Neutrophil (primary cell): ENCODE measurements around the gene TBC1D17.

Source experiments
- H3K27ac ChIP-seq: fragments of 200-600 bp; sonication (generic); 2 replicates; pipeline ENCODE4 v1.5.1; 2016; ENCODE audit warnings: mild to moderate bottlenecking, moderate library complexity
- H3K27me3 ChIP-seq: fragments of 200-600 bp; sonication (generic); 2 replicates; pipeline ENCODE4 v1.6.0; 2016; ENCODE audit warnings: mild to moderate bottlenecking
- H3K36me3 ChIP-seq: fragments of 200-600 bp; sonication (generic); 2 replicates; pipeline ENCODE4 v1.5.1; 2017
- H3K4me1 ChIP-seq, 2 experiments: fragments of 200-600 bp in 1 of 2; sonication (generic) in 1 of 2; 1 replicate in 1 of 2; 2 replicates in 1 of 2; pipeline versions ENCODE4 v1.5.1 to v1.6.1; 2013 to 2016; ENCODE audit warnings: low read depth in 1 of 2, low read length in 1 of 2, mild to moderate bottlenecking in 1 of 2, moderate library complexity in 1 of 2; ENCODE audit not compliant: control insufficient read depth in 1 of 2, insufficient read depth in 1 of 2
- H3K4me3 ChIP-seq, 2 experiments: fragments of 200-600 bp in 1 of 2; sonication (generic) in 1 of 2; 1 replicate in 1 of 2; 2 replicates in 1 of 2; pipeline ENCODE4 v1.5.1; 2013 to 2016; ENCODE audit warnings: low read depth in 1 of 2, low read length in 1 of 2, mild to moderate bottlenecking in 1 of 2, moderate library complexity in 1 of 2
- H3K9me3 ChIP-seq: fragments of 200-600 bp; sonication (generic); 2 replicates; pipeline ENCODE4 v1.5.1; 2016
- CTCF ChIP-seq: fragments of 200-600 bp; sonication (generic); IDR thresholded peaks from 2 replicates; pipeline ENCODE4 v1.5.1; 2016; ENCODE audit warnings: antibody characterized with exemption

TBC1D17 gene

GRCh38 chr19:49877020-49877878, at the start of gene TBC1D17, which contains the start of gene AKT1S1:
Gene TBC1D17 (plus strand): TSS chr19:49877702. CDS start chr19:49877724, 22 bp downstream.
Gene AKT1S1 (minus strand): TSS chr19:49877355. CDS start chr19:49873295, 4,060 bp downstream.
- peak; percentile 7 for TF ChIP-seq CTCF
- Histone ChIP-seq H3K36me3 (peaks cover 22% of the 10 kb centered on the region), H3K27me3 (no peaks in the 10 kb centered on the region), H3K4me3 (peak within 1 kb of the TSS; percentile 99), H3K9me3 (no peaks in the 10 kb centered on the region), H3K27ac (peak within 1 kb of the TSS; percentile 95), H3K4me1 (peaks cover 21 to 23% of the 10 kb centered on the region in 2 experiments)

- no peak for TF ChIP-seq CTCF
- peaks cover 29 to 31% of the 10 kb centered on the region in 2 experiments for H3K4me1 ChIP-seq
- no peak overlapping the region for H3K27ac ChIP-seq
- H3K9me3 ChIP-seq: no peaks in the 10 kb centered on the region
- H3K4me3 ChIP-seq: no peak overlapping the region
- H3K36me3 ChIP-seq: peaks cover 79% of the 10 kb centered on the region
- no peaks in the 10 kb centered on the region for H3K27me3 ChIP-seq
Observed at GRCh38 chr19:49829200-49829599, 48.3 kb upstream of the TBC1D17 start.

- Histone ChIP-seq H3K27ac (no peak overlapping the region), H3K4me3 (no peak overlapping the region), H3K36me3 (peaks cover 83% of the 10 kb centered on the region)
Observed at GRCh38 chr19:49829721-49830120, 47.8 kb upstream of the TBC1D17 start.

GRCh38 chr19:49830766-49831165, 46.7 kb upstream of the TBC1D17 start:
- Histone ChIP-seq H3K9me3 (no peaks in the 10 kb centered on the region), H3K4me1 (peaks cover 29 to 31% of the 10 kb centered on the region in 2 experiments), H3K27me3 (no peaks in the 10 kb centered on the region), H3K4me3 (no peak overlapping the region), H3K27ac (peak overlapping the region; percentile 85), H3K36me3 (peaks cover 94% of the 10 kb centered on the region)
- no peak for TF ChIP-seq CTCF

More at GRCh38 chr19:49829721-49830120, 47.8 kb upstream of the TBC1D17 start:
- Histone ChIP-seq H3K9me3 (no peaks in the 10 kb centered on the region), H3K27me3 (no peaks in the 10 kb centered on the region), H3K4me1 (peaks cover 29 to 31% of the 10 kb centered on the region in 2 experiments)
- no peak for TF ChIP-seq CTCF

- H3K27me3 ChIP-seq: no peaks in the 10 kb centered on the region
- H3K4me1 ChIP-seq: peaks cover 29 to 31% of the 10 kb centered on the region in 2 experiments
- no peak for TF ChIP-seq CTCF
- H3K9me3 ChIP-seq: no peaks in the 10 kb centered on the region
- H3K27ac ChIP-seq: peak overlapping the region; percentile 85
- H3K4me3 ChIP-seq: peak overlapping the region in 1 of 2 experiments; percentile 53
- peaks cover 98% of the 10 kb centered on the region for H3K36me3 ChIP-seq
Observed at GRCh38 chr19:49831592-49831991, 45.9 kb upstream of the TBC1D17 start.
